ENCODE measurements around the gene TRNT1.

DNA sequence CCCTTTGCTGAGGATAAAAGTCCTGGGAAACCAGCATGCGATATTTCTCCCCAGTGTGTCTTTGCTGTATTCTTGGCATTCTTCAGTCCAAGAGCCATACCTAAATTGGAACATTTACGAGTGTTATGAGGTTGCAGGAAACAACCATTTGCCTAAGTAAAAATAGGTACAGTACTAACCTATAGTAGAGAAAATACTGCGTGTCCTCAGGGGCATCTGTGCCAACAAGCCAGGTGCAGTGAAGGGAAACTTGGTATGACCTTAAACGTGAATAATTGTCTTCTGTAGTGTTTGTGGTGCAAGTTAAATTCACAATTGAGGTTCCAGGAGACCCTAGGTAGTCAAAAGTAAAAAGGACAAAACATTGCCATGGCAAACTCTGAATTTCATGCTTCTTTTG is 28.8 kb upstream of the TRNT1 start:
- TF ChIP-seq EZH2 (IDR thresholded peaks at IDR 0.05; ENCODE audit: borderline replicate concordance, low read length): no peak
- TF ChIP-seq, protein P1, sequence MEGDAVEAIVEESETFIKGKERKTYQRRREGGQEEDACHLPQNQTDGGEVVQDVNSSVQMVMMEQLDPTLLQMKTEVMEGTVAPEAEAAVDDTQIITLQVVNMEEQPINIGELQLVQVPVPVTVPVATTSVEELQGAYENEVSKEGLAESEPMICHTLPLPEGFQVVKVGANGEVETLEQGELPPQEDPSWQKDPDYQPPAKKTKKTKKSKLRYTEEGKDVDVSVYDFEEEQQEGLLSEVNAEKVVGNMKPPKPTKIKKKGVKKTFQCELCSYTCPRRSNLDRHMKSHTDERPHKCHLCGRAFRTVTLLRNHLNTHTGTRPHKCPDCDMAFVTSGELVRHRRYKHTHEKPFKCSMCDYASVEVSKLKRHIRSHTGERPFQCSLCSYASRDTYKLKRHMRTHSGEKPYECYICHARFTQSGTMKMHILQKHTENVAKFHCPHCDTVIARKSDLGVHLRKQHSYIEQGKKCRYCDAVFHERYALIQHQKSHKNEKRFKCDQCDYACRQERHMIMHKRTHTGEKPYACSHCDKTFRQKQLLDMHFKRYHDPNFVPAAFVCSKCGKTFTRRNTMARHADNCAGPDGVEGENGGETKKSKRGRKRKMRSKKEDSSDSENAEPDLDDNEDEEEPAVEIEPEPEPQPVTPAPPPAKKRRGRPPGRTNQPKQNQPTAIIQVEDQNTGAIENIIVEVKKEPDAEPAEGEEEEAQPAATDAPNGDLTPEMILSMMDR (IDR thresholded peaks at IDR 0.05; ENCODE audit: low read length): no peak

Measured in OCI-LY1 (cell line).